Small intestine (tissue), 7 donors: Measurements from ENCODE around the gene COA8. TPM values are rescaled to one million over a fixed set of nuclear protein-coding genes. Genes with fewer than 3 reads are reported as not detected.
A peak's percentile ranks its signal among the peaks of the same experiment; 100 is the strongest.

Experiments used
- DNase-seq, 2 donors: peaks; one replicate each; pipeline versions ENCODE4 v3.0.0 to v3.0.0-alpha.2; 2013
- FAIRE-seq: peaks from 2 replicates; lab custom pipeline; 2012; peaks lifted over from hg19 to GRCh38; lab: Jason Lieb, UNC
- H3K27ac ChIP-seq, 3 donors: one replicate each; pipeline ENCODE4 v1.5.1; 2013; ENCODE audit warnings: low read length in 2 of 3, mild to moderate bottlenecking in 2 of 3, control low read depth in 1 of 3, inconsistent platforms in 1 of 3, low read depth in 1 of 3, moderate library complexity in 1 of 3
- H3K27me3 ChIP-seq, 3 donors: one replicate each; pipeline ENCODE4 v1.6.1; 2013; ENCODE audit warnings: low read length in 3 of 3, inconsistent platforms in 1 of 3; ENCODE audit not compliant: control insufficient read depth in 3 of 3, insufficient read depth in 3 of 3
- H3K36me3 ChIP-seq, 3 donors: one replicate each; pipeline ENCODE4 v1.6.1; 2013; ENCODE audit warnings: low read length in 3 of 3, inconsistent platforms in 1 of 3, low read depth in 1 of 3, mild to moderate bottlenecking in 1 of 3, moderate library complexity in 1 of 3; ENCODE audit not compliant: control insufficient read depth in 3 of 3, insufficient read depth in 2 of 3
- H3K4me1 ChIP-seq, 3 donors: one replicate each; pipeline ENCODE4 v1.6.1; 2013; ENCODE audit warnings: low read length in 2 of 3, inconsistent platforms in 1 of 3, low read depth in 1 of 3, mild to moderate bottlenecking in 1 of 3, moderate library complexity in 1 of 3; ENCODE audit not compliant: control insufficient read depth in 3 of 3, insufficient read depth in 2 of 3
- H3K4me3 ChIP-seq, 3 donors: one replicate each; pipeline ENCODE4 v1.5.1; 2013; ENCODE audit warnings: low read length in 3 of 3, control low read depth in 1 of 3, inconsistent platforms in 1 of 3, low read depth in 1 of 3, mild to moderate bottlenecking in 1 of 3, moderate library complexity in 1 of 3
- H3K9me3 ChIP-seq, 2 donors: one replicate each; pipeline ENCODE4 v1.6.1; 2013; ENCODE audit warnings: low read depth in 1 of 2, low read length in 1 of 2; ENCODE audit not compliant: control insufficient read depth in 2 of 2, insufficient read depth in 1 of 2
- WGBS, 3 donors: extraction: QIAGEN DNeasy Blood & Tissue Kit; methylation state at CpG; one replicate each; pipeline ENCODE4 v1.1.7; 2013; 5-methylcytosine and 5-hydroxymethylcytosine counted together
- polyA plus RNA-seq, 4 donors: library from polyadenylated mRNA; stranded (reverse) in 3 of 4; unstranded in 1 of 4; fragments of 200-250 nt in 3 of 4; fragments of 120-200 nt in 1 of 4; gene quantifications; one replicate each; pipeline versions ENCODE4 v1.2.1 to v1.2.3, GENCODE V29; 2013
- donor health status: healthy with polysubstance abuse.
- donor health status: control.
- donor health status: control.
- donor health status: Bipolar disorder and iron deficiency.
- donor health status: healthy.

COA8 gene
- polyA plus RNA-seq, 4 donors: 33.0 to 68.7 (median 50.2) TPM

GRCh38 chr14:103623308-103623707, 60.5 kb downstream of the COA8 start:
- H3K4me3 ChIP-seq: no peak overlapping the region
- peaks cover 0 to 2% (median 0%) of the 10 kb centered on the region in 3 donors for H3K36me3 ChIP-seq
- peaks cover 2 to 8% (median 3%) of the 10 kb centered on the region in 3 donors for H3K4me1 ChIP-seq
- no peaks in the 10 kb centered on the region for H3K27me3 ChIP-seq
- no peak overlapping the region for H3K27ac ChIP-seq
- no peaks in the 10 kb centered on the region for H3K9me3 ChIP-seq
- FAIRE-seq (no peak), DNase-seq (no peak)
- WGBS, 3 donors: 64 to 87% (median 76%) methylated on average over 4 of the region's 4 CpGs

- Histone ChIP-seq H3K36me3 (peaks cover 0 to 2% (median 0%) of the 10 kb centered on the region in 3 donors), H3K4me3 (no peak overlapping the region), H3K27ac (no peak overlapping the region), H3K9me3 (no peaks in the 10 kb centered on the region), H3K4me1 (peaks cover 2 to 10% (median 3%) of the 10 kb centered on the region in 3 donors), H3K27me3 (no peaks in the 10 kb centered on the region)
- DNase-seq: no peak
- no peak for FAIRE-seq
- WGBS, 3 donors: 49 to 65% (median 56%) methylated on average over 16 of the region's 16 CpGs
Measured at GRCh38 chr14:103623883-103624482, 61.2 kb downstream of the COA8 start.

GRCh38 chr14:103624860-103625259, 62.1 kb downstream of the COA8 start:
- Histone ChIP-seq H3K9me3 (no peaks in the 10 kb centered on the region), H3K27ac (no peak overlapping the region), H3K36me3 (peaks cover 0 to 2% (median 0%) of the 10 kb centered on the region in 3 donors), H3K27me3 (no peaks in the 10 kb centered on the region), H3K4me3 (no peak overlapping the region), H3K4me1 (peaks cover 2 to 10% (median 3%) of the 10 kb centered on the region in 3 donors)
- WGBS, 3 donors: 14 to 22% (median 14%) methylated on average over 10 of the region's 10 CpGs
- DNase-seq (peak in 1 of 2 donors; percentile 58), FAIRE-seq (no peak)

GRCh38 chr14:103625356-103626095, 62.8 kb downstream of the COA8 start:
- peak overlapping the region in 1 of 3 donors; percentile 24 for H3K27ac ChIP-seq
- H3K4me3 ChIP-seq: no peak overlapping the region
- peaks cover 2 to 10% (median 3%) of the 10 kb centered on the region in 3 donors for H3K4me1 ChIP-seq
- 54 to 65% (median 58%) methylated on average over 11 of the region's 11 CpGs for WGBS, 3 donors
- DNase-seq (no peak), FAIRE-seq (no peak)
- no peaks in the 10 kb centered on the region for H3K9me3 ChIP-seq
- H3K36me3 ChIP-seq: peaks cover 0 to 2% (median 0%) of the 10 kb centered on the region in 3 donors
- no peaks in the 10 kb centered on the region for H3K27me3 ChIP-seq

- Histone ChIP-seq H3K4me1 (peaks cover 2 to 10% (median 3%) of the 10 kb centered on the region in 3 donors), H3K4me3 (no peak overlapping the region), H3K36me3 (peaks cover 0 to 5% (median 0%) of the 10 kb centered on the region in 3 donors), H3K27ac (peak overlapping the region in 1 of 3 donors; percentile 8), H3K9me3 (no peaks in the 10 kb centered on the region), H3K27me3 (no peaks in the 10 kb centered on the region)
- FAIRE-seq: no peak
- WGBS, 3 donors: 80 to 91% (median 84%) methylated on average over 5 of the region's 5 CpGs
- no peak for DNase-seq
Measured at GRCh38 chr14:103626146-103626850, 63.5 kb downstream of the COA8 start.

- DNase-seq (peak; percentile 33 to 76), FAIRE-seq (no peak)
- Histone ChIP-seq H3K9me3 (no peaks in the 10 kb centered on the region), H3K27ac (peak overlapping the region in 2 of 3 donors; percentile 89 to 98), H3K27me3 (no peaks in the 10 kb centered on the region), H3K36me3 (peaks cover 0 to 13% (median 0%) of the 10 kb centered on the region in 3 donors), H3K4me3 (no peak overlapping the region), H3K4me1 (peaks cover 2 to 10% (median 3%) of the 10 kb centered on the region in 3 donors)
- WGBS, 3 donors: 73 to 87% (median 79%) methylated on average over 16 of the region's 16 CpGs
Measured at GRCh38 chr14:103627073-103628025, 64.6 kb downstream of the COA8 start.

- H3K27me3 ChIP-seq: no peaks in the 10 kb centered on the region
- peak overlapping the region; percentile 85 to 98 (median 87) for H3K4me3 ChIP-seq
- H3K4me1 ChIP-seq: peaks cover 2 to 10% (median 3%) of the 10 kb centered on the region in 3 donors
- peaks cover 0 to 20% (median 0%) of the 10 kb centered on the region in 3 donors for H3K36me3 ChIP-seq
- 4 to 10% (median 7%) methylated on average over 31 of the region's 31 CpGs for WGBS, 3 donors
- no peaks in the 10 kb centered on the region for H3K9me3 ChIP-seq
- DNase-seq (peak; percentile 82 to 86), FAIRE-seq (no peak)
- H3K27ac ChIP-seq: peak overlapping the region; percentile 86 to 98 (median 89)
Measured at GRCh38 chr14:103628221-103628683, 65.5 kb downstream of the COA8 start.
